ENCODE measurements around the gene RBM23. TPM values are rescaled to one million over a fixed set of nuclear protein-coding genes. Genes with fewer than 3 reads are reported as not detected.

RBM23 gene
- total RNA-seq, 1 experiment from 2014 or later: 42.4 TPM

GRCh38 chr14:22895402-22895801 lies 23.5 kb downstream of the RBM23 start:
- Mint-ChIP-seq H3K36me3 (peaks cover 2% of the 10 kb centered on the region; the same call in 1 of the 2 replicates), H3K4me3 (no peak overlapping the region), H3K9me3 (no peaks in the 10 kb centered on the region), H3K27me3 (ENCODE audit: low read depth) (peaks cover 55% of the 10 kb centered on the region), H3K27ac (no peak overlapping the region), H3K4me1 (peaks cover 16% of the 10 kb centered on the region)
- ATAC-seq (no peak), DNase-seq (ENCODE audit: low spot score) (no peak)
- CTCF ChIA-PET: interaction anchor here (0.5 to 0.6 kb wide), 2 partner anchors 72 to 119 kb away, joined by 4 read pairs; no protein-coding TSS in a partner anchor
- POLR2A ChIA-PET: interaction anchor here (1.2 kb wide), 2 partner anchors 9 to 11 kb away, joined by 3 read pairs; no protein-coding TSS in a partner anchor
- TF ChIP-seq ZNF532 (CRISPR knock-in tag; IDR thresholded peaks at IDR 0.05; ENCODE audit: borderline replicate concordance) (no peak), ZNF121 (CRISPR knock-in tag; IDR thresholded peaks at IDR 0.05) (peak; percentile 65; the same call in 1 of the 2 replicates)

DNA sequence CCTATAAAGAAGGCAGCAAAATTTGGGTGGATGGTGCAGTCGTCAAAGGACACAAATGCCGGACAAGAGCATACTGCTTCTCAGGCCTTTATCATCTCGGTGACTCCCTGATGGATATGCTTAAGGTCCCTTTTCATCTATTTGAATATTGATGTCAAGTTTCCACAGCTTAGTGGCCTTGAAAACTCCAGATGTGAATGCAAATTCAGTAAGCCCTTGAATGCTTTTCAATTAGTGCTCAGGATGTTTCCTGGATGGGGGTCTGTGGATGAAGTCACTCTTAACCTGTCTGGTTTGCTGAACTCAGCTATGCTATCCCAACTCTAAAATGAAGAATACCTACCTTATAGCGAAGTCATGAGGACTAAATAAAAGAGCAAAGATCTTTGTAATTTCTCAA lies 25.2 kb downstream of the RBM23 start:
- POLR2A ChIA-PET: interaction anchor here (1.0 kb wide), 1 partner anchor 127 kb away, joined by 3 read pairs; the partner anchor contains the start of gene OXA1L
- no peaks in the 10 kb centered on the region for H3K9me3 Mint-ChIP-seq
- CTCF ChIA-PET: interaction anchor here (1.0 to 1.1 kb wide), 3 partner anchors 36 to 58 kb away, joined by 3 read pairs; partner anchors contain the start of gene PRMT5

GRCh38 chr14:22892488-22892887 lies 26.5 kb downstream of the RBM23 start:
- Mint-ChIP-seq H3K36me3 (no peaks in the 10 kb centered on the region), H3K27ac (no peak overlapping the region), H3K4me1 (peaks cover 14% of the 10 kb centered on the region), H3K9me3 (no peaks in the 10 kb centered on the region), H3K4me3 (no peak overlapping the region), H3K27me3 (ENCODE audit: low read depth) (peaks cover 37% of the 10 kb centered on the region)
- DNase-seq (ENCODE audit: low spot score) (no peak), ATAC-seq (peak; percentile 46; the same call in 1 of the 2 replicates)
- POLR2A ChIA-PET: no interaction called here
- CTCF ChIA-PET: interaction anchor here (1.2 kb wide), 2 partner anchors 8 to 21 kb away, joined by 3 to 7 read pairs; partner anchors contain the start of gene LRP10
- TF ChIP-seq JUN (CRISPR knock-in tag; IDR thresholded peaks at IDR 0.05): no peak
- TF ChIP-seq, protein P1, sequence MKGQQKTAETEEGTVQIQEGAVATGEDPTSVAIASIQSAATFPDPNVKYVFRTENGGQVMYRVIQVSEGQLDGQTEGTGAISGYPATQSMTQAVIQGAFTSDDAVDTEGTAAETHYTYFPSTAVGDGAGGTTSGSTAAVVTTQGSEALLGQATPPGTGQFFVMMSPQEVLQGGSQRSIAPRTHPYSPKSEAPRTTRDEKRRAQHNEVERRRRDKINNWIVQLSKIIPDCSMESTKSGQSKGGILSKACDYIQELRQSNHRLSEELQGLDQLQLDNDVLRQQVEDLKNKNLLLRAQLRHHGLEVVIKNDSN (CRISPR knock-in tag; IDR thresholded peaks at IDR 0.05): no peak
- TF ChIP-seq FOXP1 (CRISPR knock-in tag; IDR thresholded peaks at IDR 0.05; ENCODE audit: borderline replicate concordance): no peak
- no peak for TF ChIP-seq FOXJ3 (CRISPR knock-in tag; IDR thresholded peaks at IDR 0.05; ENCODE audit: borderline replicate concordance)
- TF ChIP-seq ZNF671 (CRISPR knock-in tag; IDR thresholded peaks at IDR 0.05): no peak
- TF ChIP-seq ZNF121 (CRISPR knock-in tag; IDR thresholded peaks at IDR 0.05): no peak
- no peak for TF ChIP-seq TCF7 (CRISPR knock-in tag; IDR thresholded peaks at IDR 0.05; ENCODE audit: low read depth)
- no peak for TF ChIP-seq ATF1 (CRISPR knock-in tag; IDR thresholded peaks at IDR 0.05)
- no peak for TF ChIP-seq SMAD4 (CRISPR knock-in tag; IDR thresholded peaks at IDR 0.05)
- TF ChIP-seq ZNF263 (CRISPR knock-in tag; IDR thresholded peaks at IDR 0.05; ENCODE audit: low read depth): no peak
- TF ChIP-seq, protein P2, sequence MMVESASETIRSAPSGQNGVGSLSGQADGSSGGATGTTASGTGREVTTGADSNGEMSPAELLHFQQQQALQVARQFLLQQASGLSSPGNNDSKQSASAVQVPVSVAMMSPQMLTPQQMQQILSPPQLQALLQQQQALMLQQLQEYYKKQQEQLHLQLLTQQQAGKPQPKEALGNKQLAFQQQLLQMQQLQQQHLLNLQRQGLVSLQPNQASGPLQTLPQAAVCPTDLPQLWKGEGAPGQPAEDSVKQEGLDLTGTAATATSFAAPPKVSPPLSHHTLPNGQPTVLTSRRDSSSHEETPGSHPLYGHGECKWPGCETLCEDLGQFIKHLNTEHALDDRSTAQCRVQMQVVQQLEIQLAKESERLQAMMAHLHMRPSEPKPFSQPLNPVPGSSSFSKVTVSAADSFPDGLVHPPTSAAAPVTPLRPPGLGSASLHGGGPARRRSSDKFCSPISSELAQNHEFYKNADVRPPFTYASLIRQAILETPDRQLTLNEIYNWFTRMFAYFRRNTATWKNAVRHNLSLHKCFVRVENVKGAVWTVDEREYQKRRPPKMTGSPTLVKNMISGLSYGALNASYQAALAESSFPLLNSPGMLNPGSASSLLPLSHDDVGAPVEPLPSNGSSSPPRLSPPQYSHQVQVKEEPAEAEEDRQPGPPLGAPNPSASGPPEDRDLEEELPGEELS (CRISPR knock-in tag; IDR thresholded peaks at IDR 0.05): no peak

More for the DNA sequence above, 25.2 kb downstream of the RBM23 start:
- ATAC-seq (no peak), DNase-seq (ENCODE audit: low spot score) (no peak)
- Mint-ChIP-seq H3K4me1 (peaks cover 8% of the 10 kb centered on the region), H3K36me3 (no peaks in the 10 kb centered on the region), H3K27me3 (ENCODE audit: low read depth) (peaks cover 49% of the 10 kb centered on the region), H3K27ac (no peak overlapping the region), H3K4me3 (no peak overlapping the region)
- TF ChIP-seq GRHL2 (CRISPR knock-in tag; IDR thresholded peaks at IDR 0.05; ENCODE audit: insufficient replicate concordance, severe bottlenecking) (no peak), NR3C1 (CRISPR knock-in tag; conservative IDR thresholded peaks at IDR 0.05; ENCODE audit: low read depth) (no peak), OVOL2 (CRISPR knock-in tag; IDR thresholded peaks at IDR 0.05; ENCODE audit: borderline replicate concordance) (no peak)
- TF ChIP-seq, protein P3, sequence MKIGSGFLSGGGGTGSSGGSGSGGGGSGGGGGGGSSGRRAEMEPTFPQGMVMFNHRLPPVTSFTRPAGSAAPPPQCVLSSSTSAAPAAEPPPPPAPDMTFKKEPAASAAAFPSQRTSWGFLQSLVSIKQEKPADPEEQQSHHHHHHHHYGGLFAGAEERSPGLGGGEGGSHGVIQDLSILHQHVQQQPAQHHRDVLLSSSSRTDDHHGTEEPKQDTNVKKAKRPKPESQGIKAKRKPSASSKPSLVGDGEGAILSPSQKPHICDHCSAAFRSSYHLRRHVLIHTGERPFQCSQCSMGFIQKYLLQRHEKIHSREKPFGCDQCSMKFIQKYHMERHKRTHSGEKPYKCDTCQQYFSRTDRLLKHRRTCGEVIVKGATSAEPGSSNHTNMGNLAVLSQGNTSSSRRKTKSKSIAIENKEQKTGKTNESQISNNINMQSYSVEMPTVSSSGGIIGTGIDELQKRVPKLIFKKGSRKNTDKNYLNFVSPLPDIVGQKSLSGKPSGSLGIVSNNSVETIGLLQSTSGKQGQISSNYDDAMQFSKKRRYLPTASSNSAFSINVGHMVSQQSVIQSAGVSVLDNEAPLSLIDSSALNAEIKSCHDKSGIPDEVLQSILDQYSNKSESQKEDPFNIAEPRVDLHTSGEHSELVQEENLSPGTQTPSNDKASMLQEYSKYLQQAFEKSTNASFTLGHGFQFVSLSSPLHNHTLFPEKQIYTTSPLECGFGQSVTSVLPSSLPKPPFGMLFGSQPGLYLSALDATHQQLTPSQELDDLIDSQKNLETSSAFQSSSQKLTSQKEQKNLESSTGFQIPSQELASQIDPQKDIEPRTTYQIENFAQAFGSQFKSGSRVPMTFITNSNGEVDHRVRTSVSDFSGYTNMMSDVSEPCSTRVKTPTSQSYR (CRISPR knock-in tag; IDR thresholded peaks at IDR 0.05): no peak
- TF ChIP-seq, protein P1 (CRISPR knock-in tag; IDR thresholded peaks at IDR 0.05): no peak

Measured in WTC11 (cell line).